GM12891 (cell line): Measurements from ENCODE around the gene PCID2.
A peak's percentile ranks its signal among the peaks of the same experiment; 100 is the strongest.

Experiments used
- DNase-seq: peaks from one replicate; pipeline ENCODE4 v3.0.0; 2011; ENCODE audit warnings: low spot score; ENCODE audit not compliant: insufficient read length
- FAIRE-seq: peaks from 2 replicates; lab custom pipeline; 2011; peaks lifted over from hg19 to GRCh38; lab: Jason Lieb, UNC
- PAX5 ChIP-seq: IDR thresholded peaks from 2 replicates; pipeline ENCODE4 v1.6.1; 2011; ENCODE audit warnings: low read length, moderate library complexity, mild to moderate bottlenecking; ENCODE audit not compliant: insufficient read depth, severe bottlenecking
- POLR2A ChIP-seq: IDR thresholded peaks from 2 replicates; pipeline ENCODE4 v1.6.1; 2011; ENCODE audit warnings: low read depth, low read length, control low read depth
- POLR2AphosphoS5 ChIP-seq: IDR thresholded peaks from 2 replicates; pipeline ENCODE4 v1.6.1; 2011; ENCODE audit warnings: low read depth, low read length, control low read depth
- POU2F2 ChIP-seq: IDR thresholded peaks from 2 replicates; pipeline ENCODE4 v1.6.1; 2011; ENCODE audit warnings: low read depth, mild to moderate bottlenecking, control low read depth, low read length, moderate library complexity
- SPI1 ChIP-seq: IDR thresholded peaks from 2 replicates; pipeline ENCODE4 v1.6.1; 2011; ENCODE audit warnings: low read depth, low read length, control low read depth
- TAF1 ChIP-seq: IDR thresholded peaks from 2 replicates; pipeline ENCODE4 v1.6.1; 2011; ENCODE audit warnings: low read depth, low read length, control low read depth

Gene PCID2

DNA sequence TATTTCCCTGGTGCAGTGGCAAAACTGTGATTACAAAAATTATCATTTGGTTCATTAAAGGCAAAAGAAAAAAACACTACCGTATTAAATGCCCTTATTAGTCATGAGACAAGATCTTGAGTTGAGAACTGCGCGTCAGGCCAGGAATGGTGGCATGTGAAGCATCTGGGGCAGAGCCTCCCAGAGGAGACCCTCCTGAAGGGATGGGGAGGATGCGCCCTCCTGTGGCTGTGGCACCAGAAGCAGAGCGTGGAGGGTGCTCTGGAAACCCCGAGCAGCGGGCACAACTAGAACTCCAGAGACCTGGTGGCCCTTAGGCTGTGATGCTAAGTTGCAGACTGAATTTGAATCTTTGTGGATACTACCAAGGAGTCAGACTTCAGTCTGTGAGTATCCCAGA is 12.4 kb upstream of the PCID2 start:
- no peak for FAIRE-seq
- TF ChIP-seq POLR2A (no peak), POLR2AphosphoS5 (no peak), POU2F2 (no peak), PAX5 (no peak), TAF1 (no peak), SPI1 (no peak)
- no peak for DNase-seq

GRCh38 chr13:113220141-113220598 is 11.7 kb upstream of the PCID2 start:
- DNase-seq (no peak), FAIRE-seq (no peak)
- TF ChIP-seq POU2F2 (no peak), POLR2A (no peak), TAF1 (no peak), POLR2AphosphoS5 (no peak), PAX5 (no peak), SPI1 (no peak)

GRCh38 chr13:113219256-113219940 is 10.9 kb upstream of the PCID2 start:
- FAIRE-seq (no peak), DNase-seq (no peak)

DNA sequence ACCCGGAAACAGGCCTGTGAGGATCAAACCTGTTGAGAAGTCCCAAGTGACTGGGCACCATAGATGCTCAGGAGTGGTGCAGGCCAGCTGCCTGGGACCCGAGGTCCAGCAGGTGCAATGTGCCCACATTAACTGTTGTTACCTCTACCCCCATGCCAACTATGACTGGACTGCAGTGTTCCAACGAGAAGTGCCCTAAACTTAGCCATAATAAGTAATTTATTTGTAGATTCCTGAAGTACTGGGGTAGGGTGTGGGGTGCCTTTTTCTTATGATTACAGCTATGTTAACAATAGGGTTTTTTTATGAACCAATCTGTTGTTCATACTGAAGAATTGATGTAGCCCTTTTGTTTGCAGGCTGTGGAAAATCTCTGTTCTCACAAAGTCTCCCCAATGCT is 10.1 kb upstream of the PCID2 start:
- no peak for FAIRE-seq

More at GRCh38 chr13:113219256-113219940, 10.9 kb upstream of the PCID2 start:
- TF ChIP-seq PAX5 = no peak
- no peak for TF ChIP-seq SPI1
- TF ChIP-seq POLR2A = no peak
- no peak for TF ChIP-seq TAF1

DNA sequence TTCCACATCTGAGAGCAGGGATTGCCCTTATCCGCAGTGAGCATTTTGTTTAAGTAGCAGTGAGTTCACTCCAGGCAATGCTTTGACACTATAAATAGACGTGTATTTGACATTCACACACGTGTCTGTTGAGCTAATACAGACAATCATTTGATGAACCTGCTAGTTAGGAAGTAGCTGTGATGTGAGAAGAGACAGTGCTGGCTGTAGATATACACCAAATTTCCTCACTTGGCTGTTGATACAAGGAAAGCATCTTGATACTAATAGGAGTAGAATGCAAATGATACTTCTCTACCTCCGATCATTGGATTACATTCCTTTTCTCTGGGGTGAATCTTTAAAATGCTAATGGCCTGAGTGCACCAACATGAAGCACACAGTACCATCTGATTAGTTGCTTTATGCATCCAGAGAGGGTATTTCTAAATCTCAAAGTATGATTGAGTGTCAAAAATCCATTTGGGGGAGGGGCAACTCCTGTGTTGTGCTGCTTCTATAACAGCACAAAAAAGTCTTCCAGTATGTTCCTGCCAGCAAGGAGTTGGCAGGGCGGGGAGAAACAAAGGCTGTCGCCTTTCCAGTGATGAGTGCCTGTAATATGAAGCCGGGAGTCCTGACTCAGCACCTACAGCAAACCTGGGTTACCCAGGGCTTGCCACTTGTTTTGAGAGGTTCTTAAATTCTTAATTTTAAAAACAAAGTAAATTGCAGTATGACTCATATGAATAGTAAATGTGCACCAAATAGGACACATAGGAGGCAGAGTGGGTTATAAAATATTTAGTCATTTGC is 8.0 kb upstream of the PCID2 start:
- peak; percentile 66 for FAIRE-seq
- no peak for DNase-seq
- TF ChIP-seq POLR2AphosphoS5 (no peak), POLR2A (no peak), POU2F2 (no peak), PAX5 (no peak), SPI1 (no peak), TAF1 (no peak)

More for the DNA sequence above, 10.1 kb upstream of the PCID2 start:
- no peak for TF ChIP-seq POU2F2
- TF ChIP-seq SPI1 = no peak
- no peak for TF ChIP-seq TAF1
- no peak for TF ChIP-seq POLR2A
- no peak for TF ChIP-seq POLR2AphosphoS5
- TF ChIP-seq PAX5 = no peak
- DNase-seq = no peak

- FAIRE-seq (peak; percentile 16), DNase-seq (no peak)
- no peak for TF ChIP-seq POLR2A
- no peak for TF ChIP-seq POLR2AphosphoS5
- TF ChIP-seq POU2F2 = no peak
- TF ChIP-seq TAF1 = no peak
- no peak for TF ChIP-seq PAX5
- TF ChIP-seq SPI1 = no peak
Observed at GRCh38 chr13:113211774-113212173, 3.3 kb upstream of the PCID2 start.

DNA sequence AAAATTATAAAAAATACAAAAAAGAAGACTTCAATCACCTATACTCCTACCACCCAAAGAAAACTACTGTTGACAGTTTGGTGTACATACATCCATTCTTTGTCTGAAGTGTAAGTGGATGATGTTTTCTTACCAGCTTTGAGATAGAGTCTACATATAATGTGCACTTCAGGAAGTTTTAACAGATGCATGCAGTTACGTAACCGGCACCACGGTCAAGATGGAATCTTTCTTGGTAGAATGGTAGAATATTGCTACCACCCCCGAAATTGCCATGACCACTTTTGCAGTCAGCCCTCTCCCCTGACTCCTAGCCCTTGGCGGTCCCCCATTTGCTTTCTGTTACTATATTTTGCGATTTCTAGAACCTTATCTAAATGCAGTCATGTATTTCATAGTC is 2.4 kb upstream of the PCID2 start:
- no peak for TF ChIP-seq PAX5
- TF ChIP-seq SPI1 = no peak
- TF ChIP-seq POU2F2 = no peak
- TF ChIP-seq POLR2A = no peak
- no peak for TF ChIP-seq TAF1
- TF ChIP-seq POLR2AphosphoS5 = no peak
- no peak for DNase-seq
- FAIRE-seq = peak; percentile 55

- DNase-seq (peak; percentile 37), FAIRE-seq (peak; percentile 91)
- TF ChIP-seq POLR2AphosphoS5 (peak; percentile 43), POU2F2 (no peak), POLR2A (no peak; the same call in 1 of the 2 replicates), TAF1 (no peak), PAX5 (no peak), SPI1 (no peak)
Observed at GRCh38 chr13:113209759-113210421, 1.4 kb upstream of the PCID2 start.

GRCh38 chr13:113209336-113209758 is 878 bp upstream of the PCID2 start, which contains the start of gene CUL4A:
Gene CUL4A (plus strand): TSS chr13:113209613. CDS start chr13:113209628, 15 bp downstream.
- no peak; the same call in 1 of the 2 replicates for TF ChIP-seq TAF1
- no peak for TF ChIP-seq PAX5
- no peak for TF ChIP-seq SPI1
- no peak for TF ChIP-seq POU2F2
- no peak for TF ChIP-seq POLR2AphosphoS5
- TF ChIP-seq POLR2A = no peak; the same call in 1 of the 2 replicates
- FAIRE-seq = peak; percentile 9
- peak; percentile 61 for DNase-seq
